ENCODE results near the gene ADRA2B. TPM values are rescaled to one million over a fixed set of nuclear protein-coding genes. Genes with fewer than 3 reads are reported as not detected.

Gene ADRA2B
- total RNA-seq, 1 experiment from 2014 or later, result not detected

- in situ Hi-C loops (cut with HindIII; ENCODE audit: low pct_unique_long_range_greater_than_20kb, low sequenced_read_pairs), result no loop called here
- DNase-seq (ENCODE audit: low read depth), result no peak
Observed at GRCh38 chr2:96111257-96111640, 5.1 kb downstream of the ADRA2B start.

GRCh38 chr2:96110621-96111256 is 5.6 kb downstream of the ADRA2B start:
- in situ Hi-C loops (cut with HindIII; ENCODE audit: low pct_unique_long_range_greater_than_20kb, low sequenced_read_pairs), result no loop called here
- DNase-seq (ENCODE audit: low read depth), result no peak

GRCh38 chr2:96109931-96110511 is 6.3 kb downstream of the ADRA2B start:
- in situ Hi-C loops (cut with HindIII; ENCODE audit: low pct_unique_long_range_greater_than_20kb, low sequenced_read_pairs), result no loop called here
- DNase-seq (ENCODE audit: low read depth), result no peak

GRCh38 chr2:96109361-96109680 is 7.0 kb downstream of the ADRA2B start:
- in situ Hi-C loops (cut with HindIII; ENCODE audit: low pct_unique_long_range_greater_than_20kb, low sequenced_read_pairs), result no loop called here
- no peak for DNase-seq (ENCODE audit: low read depth)

GRCh38 chr2:96108541-96109360 is 7.6 kb downstream of the ADRA2B start:
- in situ Hi-C loops (cut with HindIII; ENCODE audit: low pct_unique_long_range_greater_than_20kb, low sequenced_read_pairs), result no loop called here

GRCh38 chr2:96108151-96108540 is 8.2 kb downstream of the ADRA2B start:
- in situ Hi-C loops (cut with HindIII; ENCODE audit: low pct_unique_long_range_greater_than_20kb, low sequenced_read_pairs), result no loop called here
- DNase-seq (ENCODE audit: low read depth), result no peak

More at GRCh38 chr2:96108541-96109360, 7.6 kb downstream of the ADRA2B start:
- no peak for DNase-seq (ENCODE audit: low read depth)

GRCh38 chr2:96107708-96108065 is 8.7 kb downstream of the ADRA2B start:
- DNase-seq (ENCODE audit: low read depth), result no peak
- in situ Hi-C loops (cut with HindIII; ENCODE audit: low pct_unique_long_range_greater_than_20kb, low sequenced_read_pairs), result no loop called here

- in situ Hi-C loops (cut with HindIII; ENCODE audit: low pct_unique_long_range_greater_than_20kb, low sequenced_read_pairs), result no loop called here
Observed at GRCh38 chr2:96106991-96107707, 9.2 kb downstream of the ADRA2B start.

GRCh38 chr2:96105994-96106715 is 10.2 kb downstream of the ADRA2B start:
- in situ Hi-C loops (cut with HindIII; ENCODE audit: low pct_unique_long_range_greater_than_20kb, low sequenced_read_pairs), result no loop called here

More at GRCh38 chr2:96106991-96107707, 9.2 kb downstream of the ADRA2B start:
- DNase-seq (ENCODE audit: low read depth), result no peak

GRCh38 chr2:96105152-96105915 is 11.0 kb downstream of the ADRA2B start:
- in situ Hi-C loops (cut with HindIII; ENCODE audit: low pct_unique_long_range_greater_than_20kb, low sequenced_read_pairs), result no loop called here
- DNase-seq (ENCODE audit: low read depth), result no peak

More at GRCh38 chr2:96105994-96106715, 10.2 kb downstream of the ADRA2B start:
- no peak for DNase-seq (ENCODE audit: low read depth)

- in situ Hi-C loops (cut with HindIII; ENCODE audit: low pct_unique_long_range_greater_than_20kb, low sequenced_read_pairs), result no loop called here
- no peak for DNase-seq (ENCODE audit: low read depth)
Observed at GRCh38 chr2:96104487-96104861, 11.9 kb downstream of the ADRA2B start.

GRCh38 chr2:96103761-96104486 is 12.4 kb downstream of the ADRA2B start:
- in situ Hi-C loops (cut with HindIII; ENCODE audit: low pct_unique_long_range_greater_than_20kb, low sequenced_read_pairs), result no loop called here
- no peak for DNase-seq (ENCODE audit: low read depth)

- in situ Hi-C loops (cut with HindIII; ENCODE audit: low pct_unique_long_range_greater_than_20kb, low sequenced_read_pairs), result no loop called here
Observed at GRCh38 chr2:96103187-96103601, 13.2 kb downstream of the ADRA2B start.

GRCh38 chr2:96102596-96103186 is 13.7 kb downstream of the ADRA2B start:
- in situ Hi-C loops (cut with HindIII; ENCODE audit: low pct_unique_long_range_greater_than_20kb, low sequenced_read_pairs), result no loop called here
- no peak for DNase-seq (ENCODE audit: low read depth)

More at GRCh38 chr2:96103187-96103601, 13.2 kb downstream of the ADRA2B start:
- DNase-seq (ENCODE audit: low read depth), result no peak

GRCh38 chr2:96100893-96101304 is 15.5 kb downstream of the ADRA2B start:
- in situ Hi-C loops (cut with HindIII; ENCODE audit: low pct_unique_long_range_greater_than_20kb, low sequenced_read_pairs), result no loop called here
- no peak for DNase-seq (ENCODE audit: low read depth)

- in situ Hi-C loops (cut with HindIII; ENCODE audit: low pct_unique_long_range_greater_than_20kb, low sequenced_read_pairs), result no loop called here
- DNase-seq (ENCODE audit: low read depth), result no peak
Observed at GRCh38 chr2:96099861-96100798, 16.2 kb downstream of the ADRA2B start.
